Measurements from ENCODE around the gene PMEPA1.

GRCh38 chr20:57696401-57696961, 13.3 kb downstream of the PMEPA1 start:
- TF ChIP-seq CTCF (IDR thresholded peaks at IDR 0.05) (no peak), REST (IDR thresholded peaks at IDR 0.05) (no peak), CEBPB (IDR thresholded peaks at IDR 0.05) (no peak), ZNF302 (CRISPR knock-in tag; IDR thresholded peaks at IDR 0.05) (no peak), EP300 (IDR thresholded peaks at IDR 0.05) (no peak), POLR2A (IDR thresholded peaks at IDR 0.05; ENCODE audit: low read length) (no peak), MYC (IDR thresholded peaks at IDR 0.05; ENCODE audit: borderline replicate concordance, low read length) (no peak), MAFK (IDR thresholded peaks at IDR 0.05; ENCODE audit: partially characterized antibody) (no peak), RCOR1 (IDR thresholded peaks at IDR 0.05; ENCODE audit: low read depth, low read length) (no peak)

All from A549 (cell line).